ENCODE results near the gene KAT8.
A peak's percentile ranks its signal among the peaks of the same experiment; 100 is the strongest.
"Not testable (repeated sequence)": the region's sequence is repeated elsewhere in the genome, so short reads cannot be mapped to it uniquely, and the experiment has no call there.

The KAT8 gene

GRCh38 chr16:31149894-31150890 is 32.7 kb downstream of the KAT8 start, which contains the start of gene PRSS36:
TSS of gene PRSS36 (minus strand) at chr16:31150066. CDS start at chr16:31150035, 31 bp downstream.
- TF ChIP-seq CREB5 (CRISPR knock-in tag; IDR thresholded peaks at IDR 0.05; ENCODE audit: low read depth), result no peak
- TF ChIP-seq BACH2 (CRISPR knock-in tag; IDR thresholded peaks at IDR 0.05; ENCODE audit: borderline replicate concordance), result no peak
- no peak for TF ChIP-seq PPARA (CRISPR knock-in tag; IDR thresholded peaks at IDR 0.05; ENCODE audit: borderline replicate concordance)
- TF ChIP-seq ZNF8 (CRISPR knock-in tag; IDR thresholded peaks at IDR 0.05), result no peak
- no peak for TF ChIP-seq GLIS3 (CRISPR knock-in tag; IDR thresholded peaks at IDR 0.05)
- TF ChIP-seq ZNF70 (CRISPR knock-in tag; IDR thresholded peaks at IDR 0.05), result no peak
- TF ChIP-seq TCF4 (CRISPR knock-in tag; IDR thresholded peaks at IDR 0.05; ENCODE audit: borderline replicate concordance), result no peak
- no peak for TF ChIP-seq ZNF565 (CRISPR knock-in tag; conservative IDR thresholded peaks at IDR 0.05; ENCODE audit: low read depth)
- no peak for TF ChIP-seq ISL1 (CRISPR knock-in tag; IDR thresholded peaks at IDR 0.05)
- TF ChIP-seq ARNTL (CRISPR knock-in tag; IDR thresholded peaks at IDR 0.05; ENCODE audit: borderline replicate concordance, low read depth), result no peak
- TF ChIP-seq TSHZ2 (CRISPR knock-in tag; IDR thresholded peaks at IDR 0.05), result no peak
- TF ChIP-seq RARB (CRISPR knock-in tag; IDR thresholded peaks at IDR 0.05), result no peak
- no peak for TF ChIP-seq PATZ1 (CRISPR knock-in tag; IDR thresholded peaks at IDR 0.05; ENCODE audit: borderline replicate concordance)
- no peak for ATAC-seq

GRCh38 chr16:31150976-31151375 is 33.5 kb downstream of the KAT8 start:
- not testable (repeated sequence) for ATAC-seq

- TF ChIP-seq TSHZ2 (CRISPR knock-in tag; IDR thresholded peaks at IDR 0.05) (no peak), PPARA (CRISPR knock-in tag; IDR thresholded peaks at IDR 0.05; ENCODE audit: borderline replicate concordance) (no peak), GLIS3 (CRISPR knock-in tag; IDR thresholded peaks at IDR 0.05) (no peak), ZFP3 (CRISPR knock-in tag; IDR thresholded peaks at IDR 0.05) (no peak), ISL1 (CRISPR knock-in tag; IDR thresholded peaks at IDR 0.05) (no peak), CSDC2 (CRISPR knock-in tag; IDR thresholded peaks at IDR 0.05) (no peak), TOX (CRISPR knock-in tag; IDR thresholded peaks at IDR 0.05; ENCODE audit: borderline replicate concordance) (no peak), RARB (CRISPR knock-in tag; IDR thresholded peaks at IDR 0.05) (no peak), SNAI2 (CRISPR knock-in tag; IDR thresholded peaks at IDR 0.05) (no peak), TCF4 (CRISPR knock-in tag; IDR thresholded peaks at IDR 0.05; ENCODE audit: borderline replicate concordance) (no peak), ESRRG (CRISPR knock-in tag; IDR thresholded peaks at IDR 0.05) (no peak), ZNF8 (CRISPR knock-in tag; IDR thresholded peaks at IDR 0.05) (no peak), ZNF565 (CRISPR knock-in tag; conservative IDR thresholded peaks at IDR 0.05; ENCODE audit: low read depth) (no peak), POU6F1 (CRISPR knock-in tag; IDR thresholded peaks at IDR 0.05; ENCODE audit: borderline replicate concordance, low read depth) (no peak), PATZ1 (CRISPR knock-in tag; IDR thresholded peaks at IDR 0.05; ENCODE audit: borderline replicate concordance) (no peak)
- peak; percentile 62 for ATAC-seq
Observed at GRCh38 chr16:31157136-31157535, 39.7 kb downstream of the KAT8 start.
